Small intestine (tissue), 7 donors: Measurements from ENCODE around the gene DYRK3. TPM values are rescaled to one million over a fixed set of nuclear protein-coding genes. Genes with fewer than 3 reads are reported as not detected.

Source experiments
- DNase-seq, 2 donors: peaks; one replicate each; pipeline versions ENCODE4 v3.0.0 to v3.0.0-alpha.2; 2013
- FAIRE-seq: peaks from 2 replicates; lab custom pipeline; 2012; peaks lifted over from hg19 to GRCh38; lab: Jason Lieb, UNC
- H3K27ac ChIP-seq, 3 donors: one replicate each; pipeline ENCODE4 v1.5.1; 2013; ENCODE audit warnings: low read length in 2 of 3, mild to moderate bottlenecking in 2 of 3, control low read depth in 1 of 3, inconsistent platforms in 1 of 3, low read depth in 1 of 3, moderate library complexity in 1 of 3
- H3K27me3 ChIP-seq, 3 donors: one replicate each; pipeline ENCODE4 v1.6.1; 2013; ENCODE audit warnings: low read length in 3 of 3, inconsistent platforms in 1 of 3; ENCODE audit not compliant: control insufficient read depth in 3 of 3, insufficient read depth in 3 of 3
- H3K36me3 ChIP-seq, 3 donors: one replicate each; pipeline ENCODE4 v1.6.1; 2013; ENCODE audit warnings: low read length in 3 of 3, inconsistent platforms in 1 of 3, low read depth in 1 of 3, mild to moderate bottlenecking in 1 of 3, moderate library complexity in 1 of 3; ENCODE audit not compliant: control insufficient read depth in 3 of 3, insufficient read depth in 2 of 3
- H3K4me1 ChIP-seq, 3 donors: one replicate each; pipeline ENCODE4 v1.6.1; 2013; ENCODE audit warnings: low read length in 2 of 3, inconsistent platforms in 1 of 3, low read depth in 1 of 3, mild to moderate bottlenecking in 1 of 3, moderate library complexity in 1 of 3; ENCODE audit not compliant: control insufficient read depth in 3 of 3, insufficient read depth in 2 of 3
- H3K4me3 ChIP-seq, 3 donors: one replicate each; pipeline ENCODE4 v1.5.1; 2013; ENCODE audit warnings: low read length in 3 of 3, control low read depth in 1 of 3, inconsistent platforms in 1 of 3, low read depth in 1 of 3, mild to moderate bottlenecking in 1 of 3, moderate library complexity in 1 of 3
- H3K9me3 ChIP-seq, 2 donors: one replicate each; pipeline ENCODE4 v1.6.1; 2013; ENCODE audit warnings: low read depth in 1 of 2, low read length in 1 of 2; ENCODE audit not compliant: control insufficient read depth in 2 of 2, insufficient read depth in 1 of 2
- WGBS, 3 donors: extraction: QIAGEN DNeasy Blood & Tissue Kit; methylation state at CpG; one replicate each; pipeline ENCODE4 v1.1.7; 2013; 5-methylcytosine and 5-hydroxymethylcytosine counted together
- polyA plus RNA-seq, 4 donors: library from polyadenylated mRNA; stranded (reverse) in 3 of 4; unstranded in 1 of 4; fragments of 200-250 nt in 3 of 4; fragments of 120-200 nt in 1 of 4; gene quantifications; one replicate each; pipeline versions ENCODE4 v1.2.1 to v1.2.3, GENCODE V29; 2013
- donor health status: healthy with polysubstance abuse.
- donor health status: control.
- donor health status: control.
- donor health status: Bipolar disorder and iron deficiency.
- donor health status: healthy.

Gene DYRK3
- polyA plus RNA-seq, 4 donors, result 0.45 to 1.7 (median 1.1) TPM

- Histone ChIP-seq H3K9me3 (no peaks in the 10 kb centered on the region), H3K4me1 (no peaks in the 10 kb centered on the region), H3K27me3 (no peaks in the 10 kb centered on the region), H3K27ac (no peak overlapping the region), H3K36me3 (peaks cover 7 to 56% (median 12%) of the 10 kb centered on the region in 3 donors), H3K4me3 (no peak overlapping the region)
- DNase-seq (no peak), FAIRE-seq (no peak)
- WGBS, 3 donors, result 91 to 95% (median 94%) methylated on average over 9 of the region's 9 CpGs
Measured at GRCh38 chr1:206591696-206592095, 43.6 kb upstream of the DYRK3 start.

- WGBS, 3 donors, result 91 to 94% (median 93%) methylated on average over 6 to 7 of the region's 7 CpGs
- H3K9me3 ChIP-seq, result no peaks in the 10 kb centered on the region
- FAIRE-seq (no peak), DNase-seq (no peak)
- no peaks in the 10 kb centered on the region for H3K27me3 ChIP-seq
- no peaks in the 10 kb centered on the region for H3K4me1 ChIP-seq
- no peak overlapping the region for H3K4me3 ChIP-seq
- no peak overlapping the region for H3K27ac ChIP-seq
- peaks cover 10 to 48% (median 19%) of the 10 kb centered on the region in 3 donors for H3K36me3 ChIP-seq
Measured at GRCh38 chr1:206593351-206593925, 41.9 kb upstream of the DYRK3 start.

DNA sequence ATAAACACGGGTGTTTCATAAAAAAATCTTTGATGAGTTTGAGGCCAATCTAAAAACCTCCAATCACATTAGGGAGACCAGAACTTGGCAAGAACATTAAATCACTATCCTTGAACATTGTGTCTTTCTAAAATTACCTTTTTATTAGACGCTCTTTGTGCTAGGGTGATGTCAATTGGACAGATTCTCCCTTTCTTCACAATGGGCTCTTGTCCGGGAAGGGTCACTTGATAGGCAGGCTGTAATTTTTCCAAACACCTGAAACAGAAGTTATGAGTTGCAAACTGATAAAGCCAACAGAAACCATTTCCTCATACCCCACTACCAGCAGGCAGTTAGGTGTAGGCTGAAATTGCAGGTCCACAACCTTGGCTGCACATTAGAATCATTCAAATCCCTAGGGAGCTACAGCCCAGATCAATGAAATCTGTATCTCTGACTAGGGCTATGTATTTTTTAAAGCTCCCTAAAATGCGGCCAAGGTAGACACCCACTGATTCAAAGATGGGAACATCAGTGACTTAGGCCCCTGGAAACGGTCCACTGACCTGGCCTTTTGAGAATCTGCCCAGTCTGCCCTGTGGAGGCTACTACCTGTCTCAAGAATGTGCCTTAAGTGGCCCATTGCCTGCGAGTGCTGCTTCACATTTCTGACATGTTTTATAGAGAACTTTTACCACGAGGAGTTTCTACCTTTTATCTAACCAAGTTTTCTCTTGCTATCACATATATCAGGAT lies 39.6 kb upstream of the DYRK3 start:
- WGBS, 3 donors, result 75 to 86% (median 79%) methylated on average over 7 of the region's 7 CpGs
- no peaks in the 10 kb centered on the region for H3K27me3 ChIP-seq
- H3K4me3 ChIP-seq, result no peak overlapping the region
- H3K27ac ChIP-seq, result no peak overlapping the region
- FAIRE-seq, result no peak
- no peak for DNase-seq
- H3K9me3 ChIP-seq, result no peaks in the 10 kb centered on the region
- no peaks in the 10 kb centered on the region for H3K4me1 ChIP-seq
- H3K36me3 ChIP-seq, result peaks cover 13 to 61% (median 26%) of the 10 kb centered on the region in 3 donors

- H3K4me1 ChIP-seq, result no peaks in the 10 kb centered on the region
- H3K27ac ChIP-seq, result no peak overlapping the region
- H3K27me3 ChIP-seq, result no peaks in the 10 kb centered on the region
- DNase-seq (no peak), FAIRE-seq (no peak)
- no peaks in the 10 kb centered on the region for H3K9me3 ChIP-seq
- H3K4me3 ChIP-seq, result no peak overlapping the region
- 90 to 98% (median 96%) methylated on average over 1 of the region's 1 CpG for WGBS, 3 donors
- H3K36me3 ChIP-seq, result peaks cover 13 to 63% (median 26%) of the 10 kb centered on the region in 3 donors
Measured at GRCh38 chr1:206596319-206596666, 39.0 kb upstream of the DYRK3 start.

- peaks cover 22 to 67% (median 22%) of the 10 kb centered on the region in 3 donors for H3K36me3 ChIP-seq
- no peaks in the 10 kb centered on the region for H3K4me1 ChIP-seq
- H3K9me3 ChIP-seq, result no peaks in the 10 kb centered on the region
- H3K27me3 ChIP-seq, result no peaks in the 10 kb centered on the region
- no peak overlapping the region for H3K4me3 ChIP-seq
- no peak for DNase-seq
- WGBS, 3 donors, result 94 to 98% (median 96%) methylated on average over 3 of the region's 3 CpGs
- H3K27ac ChIP-seq, result no peak overlapping the region
- no peak for FAIRE-seq
Measured at GRCh38 chr1:206600527-206600926, 34.8 kb upstream of the DYRK3 start.

DNA sequence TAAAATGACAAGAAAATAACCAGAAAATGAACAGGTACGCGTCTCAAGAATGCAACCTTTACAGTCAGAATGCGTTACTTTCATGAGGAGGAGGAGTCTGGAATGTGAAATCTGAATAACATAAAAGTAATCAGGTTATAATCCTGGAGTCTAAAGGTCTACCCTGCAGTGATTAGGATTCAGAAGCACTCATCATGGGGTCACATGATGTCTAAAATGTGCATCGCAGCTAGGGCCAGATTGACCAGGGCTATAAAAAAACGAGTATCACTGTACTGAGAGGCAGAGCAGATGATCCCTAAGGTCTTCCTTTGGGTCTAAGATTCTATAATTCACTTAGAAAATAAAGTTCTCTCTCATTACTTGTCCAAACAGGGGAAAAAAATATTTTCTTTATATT lies 30.5 kb upstream of the DYRK3 start:
- H3K36me3 ChIP-seq, result peaks cover 6 to 48% (median 15%) of the 10 kb centered on the region in 3 donors
- no peak overlapping the region for H3K27ac ChIP-seq
- no peaks in the 10 kb centered on the region for H3K9me3 ChIP-seq
- WGBS, 3 donors, result 35 to 70% (median 52%) methylated on average over 5 of the region's 5 CpGs
- no peak overlapping the region for H3K4me3 ChIP-seq
- no peak for FAIRE-seq
- no peaks in the 10 kb centered on the region for H3K27me3 ChIP-seq
- peak; percentile 27 to 56 for DNase-seq
- H3K4me1 ChIP-seq, result no peaks in the 10 kb centered on the region

DNA sequence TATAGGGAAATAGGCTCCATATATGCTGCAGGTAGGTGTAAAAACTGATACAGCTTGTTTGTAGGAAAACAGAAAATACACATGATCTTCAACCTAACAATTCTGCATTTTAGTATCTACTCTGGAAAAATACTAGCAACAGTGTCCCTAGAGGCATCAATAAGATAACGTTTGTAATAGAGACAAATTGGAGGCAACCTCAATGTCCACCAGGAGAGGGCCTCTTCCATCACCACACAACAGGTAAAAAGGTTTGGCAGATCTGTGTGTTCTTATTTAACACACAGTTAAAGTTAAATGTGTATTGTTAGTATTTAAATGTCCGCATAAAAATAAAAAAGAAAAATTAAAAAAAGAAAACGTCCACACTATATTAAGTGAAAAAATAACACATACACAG lies 28.5 kb upstream of the DYRK3 start:
- DNase-seq, result peak in 1 of 2 donors; percentile 21
- peaks cover 2 to 39% (median 11%) of the 10 kb centered on the region in 3 donors for H3K36me3 ChIP-seq

DNA sequence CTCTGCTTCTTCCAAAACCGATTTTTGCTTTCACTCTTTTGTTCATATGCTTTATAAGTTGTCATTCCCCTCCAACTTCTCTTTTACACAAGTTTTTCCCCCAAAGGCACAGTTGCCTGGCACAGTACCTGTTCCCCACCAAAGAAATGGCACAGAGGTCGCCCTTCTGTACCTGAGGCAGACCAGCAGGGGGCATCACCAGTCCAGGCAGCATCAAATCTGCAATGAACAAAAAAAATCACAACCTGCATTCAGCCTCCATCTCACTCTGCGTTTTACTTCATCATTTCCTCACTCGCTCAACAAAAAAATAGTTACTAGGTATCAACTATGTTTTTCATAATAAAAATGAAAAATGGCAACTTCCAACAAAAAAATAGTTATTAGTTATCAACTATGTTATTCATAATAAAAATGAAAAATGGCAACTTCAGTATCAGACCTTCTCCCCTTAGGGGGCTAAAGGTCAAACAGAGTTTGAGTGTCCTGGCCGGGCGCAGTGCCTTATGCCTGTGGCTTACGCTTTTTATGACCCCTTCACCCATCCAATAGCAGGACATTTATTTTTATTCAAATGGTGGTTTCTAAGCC lies 27.1 kb upstream of the DYRK3 start:
- H3K36me3 ChIP-seq, result peaks cover 0 to 25% (median 2%) of the 10 kb centered on the region in 3 donors
- H3K27ac ChIP-seq, result no peak overlapping the region
- H3K9me3 ChIP-seq, result no peaks in the 10 kb centered on the region
- FAIRE-seq, result no peak
- H3K4me3 ChIP-seq, result no peak overlapping the region
- 66 to 73% (median 69%) methylated on average over 7 of the region's 7 CpGs for WGBS, 3 donors
- no peaks in the 10 kb centered on the region for H3K27me3 ChIP-seq
- peaks cover 0 to 3% (median 2%) of the 10 kb centered on the region in 3 donors for H3K4me1 ChIP-seq
- peak; percentile 36 to 37 for DNase-seq

More for the DNA sequence above, 28.5 kb upstream of the DYRK3 start:
- Histone ChIP-seq H3K9me3 (no peaks in the 10 kb centered on the region), H3K4me3 (no peak overlapping the region), H3K27ac (no peak overlapping the region), H3K27me3 (no peaks in the 10 kb centered on the region), H3K4me1 (peaks cover 0 to 3% (median 2%) of the 10 kb centered on the region in 3 donors)
- 60 to 67% (median 63%) methylated on average over 3 of the region's 3 CpGs for WGBS, 3 donors
- FAIRE-seq, result no peak
